PFSK-1 (cell line): ENCODE results near the gene MCMBP.

ENCODE experiments used
- FOXP2 ChIP-seq: optimal IDR thresholded peaks from 2 replicates; pipeline ENCODE3; 2011; ENCODE audit warnings: borderline replicate concordance, control low read depth, inconsistent platforms; ENCODE audit not compliant: insufficient read depth; ENCODE audit errors: extremely low read length, extremely low read depth
- POLR2AphosphoS5 ChIP-seq: IDR thresholded peaks from 2 replicates; pipeline ENCODE4 v1.6.1; 2012; ENCODE audit warnings: low read depth, mild to moderate bottlenecking, control low read depth, low read length, moderate library complexity
- SIN3A ChIP-seq: IDR thresholded peaks from 2 replicates; pipeline ENCODE4 v1.6.1; 2012; ENCODE audit warnings: mild to moderate bottlenecking, low read length, moderate library complexity, borderline replicate concordance; ENCODE audit not compliant: insufficient read depth
- TAF1 ChIP-seq: IDR thresholded peaks from 2 replicates; pipeline ENCODE4 v1.6.1; 2012; ENCODE audit warnings: low read length, control low read depth, borderline replicate concordance; ENCODE audit not compliant: insufficient read depth
- TF ChIP-seq, protein P1 (sequence below), 2 experiments: IDR thresholded peaks; 2 replicates each; pipeline versions ENCODE4 v1.6.1 to v1.8.0; 2011 to 2012; ENCODE audit warnings: low read depth in 2 of 2, low read length in 2 of 2, control low read depth in 1 of 2, inconsistent platforms in 1 of 2, mild to moderate bottlenecking in 1 of 2, moderate library complexity in 1 of 2; ENCODE audit not compliant: insufficient read depth in 1 of 2

The MCMBP gene

DNA sequence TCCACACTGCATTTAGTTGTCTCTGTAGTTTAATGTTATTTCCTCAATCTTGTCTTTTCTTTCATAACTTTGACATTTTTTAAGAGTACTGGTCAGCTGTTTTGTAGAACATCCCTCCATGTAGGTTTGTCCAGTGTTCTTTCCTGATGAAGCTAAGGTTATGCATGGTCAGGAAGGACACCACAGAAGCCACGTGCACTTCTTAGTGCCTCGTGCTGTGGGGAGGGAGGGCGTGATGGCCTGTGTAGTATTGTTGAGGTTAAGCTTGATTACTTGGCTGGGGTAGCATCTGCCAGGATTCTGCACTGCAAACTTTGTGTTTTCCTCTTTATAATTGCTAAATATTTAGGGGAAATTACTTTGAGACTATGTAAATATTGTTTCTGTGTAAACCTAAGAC, 48.3 kb downstream of the MCMBP start:
- TF ChIP-seq POLR2AphosphoS5 (no peak), TAF1 (no peak), SIN3A (no peak), FOXP2 (no peak)
- TF ChIP-seq, protein P1, sequence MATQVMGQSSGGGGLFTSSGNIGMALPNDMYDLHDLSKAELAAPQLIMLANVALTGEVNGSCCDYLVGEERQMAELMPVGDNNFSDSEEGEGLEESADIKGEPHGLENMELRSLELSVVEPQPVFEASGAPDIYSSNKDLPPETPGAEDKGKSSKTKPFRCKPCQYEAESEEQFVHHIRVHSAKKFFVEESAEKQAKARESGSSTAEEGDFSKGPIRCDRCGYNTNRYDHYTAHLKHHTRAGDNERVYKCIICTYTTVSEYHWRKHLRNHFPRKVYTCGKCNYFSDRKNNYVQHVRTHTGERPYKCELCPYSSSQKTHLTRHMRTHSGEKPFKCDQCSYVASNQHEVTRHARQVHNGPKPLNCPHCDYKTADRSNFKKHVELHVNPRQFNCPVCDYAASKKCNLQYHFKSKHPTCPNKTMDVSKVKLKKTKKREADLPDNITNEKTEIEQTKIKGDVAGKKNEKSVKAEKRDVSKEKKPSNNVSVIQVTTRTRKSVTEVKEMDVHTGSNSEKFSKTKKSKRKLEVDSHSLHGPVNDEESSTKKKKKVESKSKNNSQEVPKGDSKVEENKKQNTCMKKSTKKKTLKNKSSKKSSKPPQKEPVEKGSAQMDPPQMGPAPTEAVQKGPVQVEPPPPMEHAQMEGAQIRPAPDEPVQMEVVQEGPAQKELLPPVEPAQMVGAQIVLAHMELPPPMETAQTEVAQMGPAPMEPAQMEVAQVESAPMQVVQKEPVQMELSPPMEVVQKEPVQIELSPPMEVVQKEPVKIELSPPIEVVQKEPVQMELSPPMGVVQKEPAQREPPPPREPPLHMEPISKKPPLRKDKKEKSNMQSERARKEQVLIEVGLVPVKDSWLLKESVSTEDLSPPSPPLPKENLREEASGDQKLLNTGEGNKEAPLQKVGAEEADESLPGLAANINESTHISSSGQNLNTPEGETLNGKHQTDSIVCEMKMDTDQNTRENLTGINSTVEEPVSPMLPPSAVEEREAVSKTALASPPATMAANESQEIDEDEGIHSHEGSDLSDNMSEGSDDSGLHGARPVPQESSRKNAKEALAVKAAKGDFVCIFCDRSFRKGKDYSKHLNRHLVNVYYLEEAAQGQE (IDR thresholded peaks at IDR 0.05; ENCODE audit: insufficient read depth in 1 of 2, low read depth in 2 of 2, low read length in 2 of 2) = no peak

DNA sequence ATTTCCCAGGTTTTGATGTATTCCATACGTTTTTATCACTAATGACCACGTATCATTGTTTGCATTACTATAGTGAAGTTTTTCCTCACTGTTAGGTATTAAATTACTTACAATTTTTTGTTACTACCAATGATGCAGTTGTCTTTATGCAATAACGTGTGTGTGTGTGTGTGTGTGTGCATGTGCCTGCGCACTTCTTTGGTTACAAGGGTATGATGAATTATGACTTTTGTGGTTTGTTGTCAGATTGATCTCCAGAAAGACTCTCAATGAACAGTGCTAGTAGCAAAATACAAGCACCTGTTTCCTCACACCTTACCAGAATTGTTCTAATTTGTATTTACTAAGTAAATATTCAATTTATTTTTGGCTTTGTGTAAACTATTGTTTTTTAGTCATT, 51.5 kb downstream of the MCMBP start:
- no peak for TF ChIP-seq POLR2AphosphoS5

DNA sequence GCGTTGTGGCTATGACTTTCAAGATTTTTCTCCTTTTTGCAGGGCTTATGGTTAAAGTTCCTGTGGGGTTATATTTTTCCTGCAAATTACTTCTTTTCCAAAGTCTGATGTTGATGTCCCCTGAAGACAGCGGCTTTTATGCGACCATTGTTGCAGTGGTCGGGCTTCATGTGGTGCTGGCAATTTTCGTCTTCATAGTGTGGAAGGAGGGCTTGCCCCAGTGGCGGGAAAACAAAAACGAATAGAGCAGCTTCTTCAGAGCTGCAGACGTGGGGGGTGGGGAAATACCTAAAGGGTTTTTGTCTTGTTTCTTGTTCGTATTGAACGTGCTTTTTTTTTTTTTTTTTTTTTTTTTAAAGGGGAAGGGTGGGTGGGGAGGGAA, 53.8 kb downstream of the MCMBP start:
- no peak for TF ChIP-seq FOXP2
- no peak for TF ChIP-seq POLR2AphosphoS5
- no peak for TF ChIP-seq TAF1
- no peak for TF ChIP-seq SIN3A
- TF ChIP-seq, protein P1 (IDR thresholded peaks at IDR 0.05; ENCODE audit: insufficient read depth in 1 of 2, low read depth in 2 of 2, low read length in 2 of 2) = no peak

DNA sequence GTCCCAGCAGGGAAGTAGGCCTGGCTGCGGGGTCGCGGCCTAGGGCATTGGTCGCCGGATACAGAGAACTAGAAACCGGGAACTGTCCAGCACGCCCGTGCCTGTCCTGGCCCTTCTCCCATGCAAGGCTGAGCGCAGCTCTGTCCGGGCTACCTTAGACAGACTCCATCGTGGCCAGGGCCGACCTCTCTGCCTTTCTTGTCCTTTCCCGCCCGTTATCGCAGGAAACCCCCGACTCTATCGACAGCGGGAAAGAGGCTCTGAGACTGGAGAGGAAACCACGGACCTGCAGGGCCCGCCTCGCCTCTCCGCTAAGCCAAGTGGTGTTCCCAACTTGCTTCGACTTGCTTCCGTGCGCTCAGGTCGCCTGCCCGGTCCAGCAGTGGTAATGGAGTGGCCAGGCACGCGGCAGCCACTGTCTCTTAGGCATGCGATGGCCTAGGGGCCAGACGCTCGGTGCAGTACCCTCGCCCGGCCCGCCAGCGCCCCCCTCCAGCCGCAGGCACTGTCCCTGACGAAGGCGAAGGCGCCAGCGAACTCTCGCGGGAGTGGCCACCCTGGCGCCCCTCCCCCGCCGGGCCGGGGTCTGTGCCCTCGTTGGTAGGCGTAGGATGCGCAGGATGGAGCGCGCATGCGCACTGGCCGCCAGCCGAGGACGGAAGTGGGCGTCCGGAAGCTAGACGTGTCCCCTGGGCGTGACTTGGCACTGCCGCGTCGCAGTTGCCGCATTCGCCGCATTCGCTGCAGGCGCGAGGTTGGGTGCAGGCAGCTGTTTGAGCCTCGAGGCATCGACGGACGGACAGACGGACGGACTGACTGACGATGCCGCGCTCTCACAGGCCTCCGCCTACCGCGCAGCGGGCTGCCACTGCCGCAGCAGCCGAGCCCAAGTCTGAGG, 54.4 kb downstream of the MCMBP start:
- TF ChIP-seq TAF1 (no peak), FOXP2 (no peak), POLR2AphosphoS5 (no peak), SIN3A (no peak)
- TF ChIP-seq, protein P1 (IDR thresholded peaks at IDR 0.05; ENCODE audit: insufficient read depth in 1 of 2, low read depth in 2 of 2, low read length in 2 of 2) = peak; percentile 46 to 78; a peak in 2 of 4 replicates

DNA sequence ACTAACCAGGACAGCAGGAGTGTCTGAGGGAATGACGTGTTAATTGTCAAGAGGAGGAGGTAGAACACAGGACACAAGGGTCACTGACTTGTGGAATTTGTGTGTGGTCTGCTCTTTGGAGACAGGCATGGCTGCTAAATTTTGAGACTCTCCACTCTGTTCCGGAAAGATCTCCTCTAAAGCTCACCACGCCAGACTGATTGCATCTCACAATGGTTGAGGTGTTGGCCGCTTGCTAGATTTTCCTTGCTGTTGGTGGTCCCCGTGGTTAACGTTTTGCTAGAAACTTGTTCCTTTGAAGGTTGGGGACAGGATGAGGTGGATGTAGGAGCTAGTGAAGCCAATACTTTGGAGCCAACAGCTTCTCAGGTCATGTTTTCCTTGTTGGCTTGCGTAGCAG, 57.0 kb downstream of the MCMBP start:
- TF ChIP-seq, protein P1 (IDR thresholded peaks at IDR 0.05; ENCODE audit: insufficient read depth in 1 of 2, low read depth in 2 of 2, low read length in 2 of 2) = no peak
- TF ChIP-seq SIN3A = no peak
- no peak for TF ChIP-seq TAF1
- TF ChIP-seq FOXP2 = no peak
- no peak for TF ChIP-seq POLR2AphosphoS5
